GM19397 (cell line): ENCODE data around the gene MAPKAP1.
"Not testable (repeated sequence)": the region's sequence is repeated elsewhere in the genome, so short reads cannot be mapped to it uniquely, and the experiment has no call there.

ENCODE experiments used
- ATAC-seq: cut with Tn5 transposase; IDR thresholded peaks from one replicate; pipeline ENCODE4 v1.9.1; 2021; ENCODE audit warnings: mild to moderate bottlenecking, moderate library complexity; ENCODE audit not compliant: unreplicated experiment

Gene MAPKAP1

DNA sequence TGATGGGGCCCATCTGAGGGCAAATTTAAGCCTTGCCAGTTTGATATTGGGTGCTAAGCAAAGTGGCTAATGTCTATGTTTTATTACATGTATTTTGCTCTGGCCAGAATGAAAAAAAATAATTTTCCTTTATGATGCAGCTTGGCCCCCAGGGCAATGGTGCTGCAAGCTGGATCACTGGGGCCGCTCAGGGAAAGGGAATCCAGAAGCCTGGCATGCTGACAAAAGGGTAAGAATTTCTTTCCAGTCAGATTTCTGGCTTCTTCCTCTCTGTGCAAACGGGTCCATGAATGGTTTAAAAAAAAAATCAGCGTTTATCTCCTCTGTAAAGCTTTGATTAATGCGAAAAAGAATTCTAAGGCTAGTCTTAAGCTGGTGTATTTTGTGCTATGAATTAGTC is 138.4 kb downstream of the MAPKAP1 start:
- ATAC-seq: no peak

DNA sequence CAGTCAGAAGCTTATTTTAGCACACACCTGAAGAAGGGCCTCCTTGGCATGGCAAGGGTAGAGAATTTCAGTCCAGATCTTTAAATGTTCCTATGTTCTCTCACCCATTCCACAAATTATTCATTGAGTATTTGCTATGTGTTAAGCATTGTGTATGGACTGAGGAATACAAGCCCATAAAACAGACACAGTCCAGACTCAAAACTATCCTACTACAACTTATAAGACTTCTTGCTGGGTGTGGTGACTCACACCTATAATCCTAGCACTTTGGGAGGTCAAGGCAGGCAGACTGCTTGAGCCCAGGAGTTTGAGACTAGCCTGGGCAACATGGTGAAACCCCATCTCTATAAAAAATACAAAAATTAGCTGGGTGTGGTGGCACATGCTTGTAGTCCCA is 141.0 kb downstream of the MAPKAP1 start:
- not testable (repeated sequence) for ATAC-seq

- ATAC-seq: no peak
Measured at GRCh38 chr9:125565126-125565525, 141.9 kb downstream of the MAPKAP1 start.

GRCh38 chr9:125564631-125565030 is 142.4 kb downstream of the MAPKAP1 start:
- ATAC-seq: no peak

- no peak for ATAC-seq
Measured at GRCh38 chr9:125561509-125562148, 145.4 kb downstream of the MAPKAP1 start.

- no peak for ATAC-seq
Measured at GRCh38 chr9:125559894-125560293, 147.1 kb downstream of the MAPKAP1 start.

- ATAC-seq: no peak
Measured at GRCh38 chr9:125559194-125559593, 147.8 kb downstream of the MAPKAP1 start.

DNA sequence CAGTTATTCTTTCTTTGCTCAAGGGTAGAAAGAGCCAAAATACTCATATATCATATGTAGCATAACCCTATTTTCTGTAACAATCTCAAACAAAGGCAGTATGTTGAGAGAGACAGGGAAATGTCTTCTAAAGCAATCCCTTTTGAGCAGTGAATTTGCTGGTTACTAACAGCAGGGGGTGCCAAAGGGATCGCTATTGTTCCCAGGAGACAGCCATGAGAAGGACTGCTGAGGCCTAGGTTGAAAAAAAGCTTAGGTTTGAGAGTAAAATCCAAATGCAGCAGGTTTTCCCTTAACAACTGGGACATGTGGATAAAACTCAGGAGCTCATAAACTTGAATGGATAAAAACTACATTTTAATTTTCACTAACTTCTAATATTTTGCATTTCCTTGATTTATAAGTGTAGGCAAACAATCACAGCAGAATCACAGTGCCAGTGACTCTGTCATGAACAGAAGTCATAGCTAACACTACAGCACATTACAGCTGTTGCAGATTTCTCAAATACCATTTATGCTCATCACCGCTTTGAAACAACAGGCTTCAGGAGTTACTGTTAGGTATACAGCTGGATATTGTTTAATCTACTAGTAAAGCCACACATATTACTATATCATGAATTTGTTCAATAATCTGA is 148.4 kb downstream of the MAPKAP1 start:
- peak; percentile 65 for ATAC-seq

DNA sequence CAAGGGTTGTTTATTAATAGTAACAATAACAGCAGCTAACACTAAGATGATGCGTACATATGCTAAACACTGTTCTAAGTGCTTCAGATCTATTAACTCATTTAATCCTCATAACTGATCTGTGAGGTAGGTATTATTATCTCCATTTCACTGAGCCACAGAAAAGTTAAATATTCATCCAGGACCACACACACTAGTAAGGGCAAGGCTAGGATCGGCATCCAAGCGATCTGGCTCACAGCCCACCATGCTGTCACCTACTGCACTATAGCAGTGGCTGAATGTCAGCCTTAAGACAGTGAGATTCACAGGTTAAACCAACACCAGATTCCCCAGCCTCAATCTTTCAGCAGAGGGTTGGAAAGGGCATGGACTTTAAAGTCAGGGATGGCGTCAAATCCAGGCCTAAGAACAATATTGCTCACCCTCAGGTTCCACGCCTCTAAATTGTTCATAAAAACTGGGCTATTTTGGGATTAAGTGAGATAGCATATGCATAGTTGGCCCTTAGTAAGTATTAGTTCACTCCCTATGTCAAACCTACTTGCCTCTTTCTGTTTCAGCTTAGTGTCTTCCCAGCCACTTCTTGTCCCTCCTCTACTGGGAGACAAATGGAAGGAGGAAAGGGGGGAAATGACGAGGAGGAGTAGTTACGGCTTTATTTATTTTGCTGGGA is 150.8 kb downstream of the MAPKAP1 start:
- no peak for ATAC-seq

- no peak for ATAC-seq
Measured at GRCh38 chr9:125554726-125555125, 152.3 kb downstream of the MAPKAP1 start.

- no peak for ATAC-seq
Measured at GRCh38 chr9:125551781-125552180, 155.2 kb downstream of the MAPKAP1 start.

DNA sequence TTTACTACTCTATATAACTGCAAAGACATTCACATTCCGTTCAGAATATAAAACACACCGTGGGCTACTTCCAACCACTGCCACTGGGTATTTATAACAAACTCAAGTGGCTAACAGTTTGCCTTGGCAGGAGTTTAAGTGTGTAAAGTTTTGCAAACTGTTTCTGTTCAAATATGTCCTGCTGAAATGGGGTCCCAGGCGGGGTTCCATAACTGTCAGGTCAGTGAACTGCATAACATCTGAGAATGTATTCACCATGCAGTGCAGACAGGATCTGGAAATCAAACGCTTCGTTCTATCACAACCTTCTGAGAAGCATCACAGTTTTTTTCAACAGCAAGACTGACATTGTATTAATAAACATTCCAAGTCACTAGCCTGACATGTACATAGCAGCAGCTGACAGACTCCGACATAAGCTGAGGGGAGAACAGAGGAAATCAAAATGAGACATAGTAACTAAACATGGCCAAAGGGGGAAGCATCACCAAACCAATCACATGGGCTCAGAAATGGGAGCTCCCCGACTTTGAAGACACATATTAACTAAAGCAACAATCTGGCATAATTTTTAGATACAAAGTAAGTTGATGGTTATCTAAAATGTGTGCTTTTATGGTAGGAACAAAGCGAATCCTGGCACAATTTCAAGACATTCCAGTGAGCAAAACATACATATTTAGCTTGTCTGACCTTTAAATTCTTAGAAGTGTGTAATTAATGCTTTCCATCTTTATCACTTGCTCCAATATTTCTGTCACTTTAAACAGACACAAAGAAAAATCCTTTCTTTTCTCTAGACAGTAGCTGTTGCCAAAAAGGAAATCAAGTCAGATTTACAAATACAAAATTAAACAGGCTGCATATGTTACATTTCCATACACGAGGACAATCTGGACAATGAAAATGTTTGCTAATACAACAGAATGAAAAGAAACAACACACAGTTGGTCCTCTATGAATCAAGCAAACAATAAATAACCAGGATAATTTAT is 156.8 kb downstream of the MAPKAP1 start:
- ATAC-seq: no peak

DNA sequence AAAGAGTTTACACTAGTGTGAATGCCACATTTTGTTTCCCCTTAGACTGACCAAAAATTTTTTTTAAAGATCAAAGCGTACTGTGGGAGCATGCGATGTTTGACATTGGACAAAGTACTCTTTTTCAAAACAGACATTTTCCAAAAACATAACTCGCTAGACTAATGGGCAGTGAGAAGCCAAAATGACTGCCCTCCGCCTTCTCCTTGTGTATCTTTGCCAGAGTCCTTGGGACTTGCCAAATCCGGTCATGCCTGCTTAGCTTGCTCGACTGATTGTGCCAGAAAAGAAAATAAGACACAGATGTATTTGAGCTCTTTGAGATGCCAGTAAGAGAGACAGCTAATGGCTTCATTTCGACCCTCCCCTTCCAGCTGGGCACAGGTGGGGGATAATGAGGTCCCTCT is 157.5 kb downstream of the MAPKAP1 start:
- no peak for ATAC-seq

- no peak for ATAC-seq
Measured at GRCh38 chr9:125549039-125549438, 158.0 kb downstream of the MAPKAP1 start.

GRCh38 chr9:125548141-125548540 is 158.9 kb downstream of the MAPKAP1 start:
- ATAC-seq: no peak

- no peak for ATAC-seq
Measured at GRCh38 chr9:125547368-125547767, 159.6 kb downstream of the MAPKAP1 start.

DNA sequence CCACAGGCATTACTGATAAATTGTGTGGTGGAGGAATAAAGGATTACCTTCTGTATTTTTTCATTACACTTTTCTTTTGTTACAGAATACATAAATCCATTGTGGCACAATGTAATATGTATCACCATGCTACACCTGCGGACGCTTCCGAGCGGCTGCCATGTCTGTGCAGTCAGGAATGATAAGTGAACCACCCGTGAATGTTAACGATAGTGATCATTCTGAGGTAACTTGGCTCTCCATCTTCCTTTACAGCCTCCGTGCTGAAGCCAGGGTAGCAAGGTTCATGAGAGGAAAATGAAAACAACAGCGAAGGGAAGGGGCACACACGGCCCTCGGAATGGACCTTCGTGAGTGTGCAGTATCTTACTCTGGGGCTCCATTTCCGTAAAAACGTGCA is 161.2 kb downstream of the MAPKAP1 start:
- ATAC-seq: no peak

GRCh38 chr9:125544988-125545651 is 161.9 kb downstream of the MAPKAP1 start:
- no peak for ATAC-seq

GRCh38 chr9:125544484-125544883 is 162.5 kb downstream of the MAPKAP1 start:
- ATAC-seq: no peak

DNA sequence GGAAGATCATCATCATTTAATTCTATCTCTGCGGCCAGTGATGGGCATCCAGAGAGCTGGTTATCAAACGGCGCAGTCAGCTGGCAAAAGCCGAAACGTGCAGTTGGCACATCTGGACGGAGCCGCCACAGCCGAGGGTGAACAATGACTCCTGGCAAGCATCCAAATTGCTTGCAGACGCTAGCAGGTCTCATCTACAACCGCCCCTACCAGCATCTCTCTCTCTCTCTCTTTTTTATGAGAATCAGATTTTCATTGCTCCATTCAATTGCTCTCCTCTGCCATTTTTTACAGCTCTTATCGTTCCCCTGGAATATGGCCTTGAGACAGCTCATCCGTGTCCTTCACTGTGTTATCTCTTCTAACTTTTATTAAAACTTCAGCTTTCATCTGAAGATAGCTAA is 165.2 kb downstream of the MAPKAP1 start:
- ATAC-seq: no peak
